ENCODE data around the gene CHI3L1. TPM values are rescaled to one million over a fixed set of nuclear protein-coding genes. Genes with fewer than 3 reads are reported as not detected.

CHI3L1 gene
- total RNA-seq, 1 experiment from 2014 or later, result not detected

DNA sequence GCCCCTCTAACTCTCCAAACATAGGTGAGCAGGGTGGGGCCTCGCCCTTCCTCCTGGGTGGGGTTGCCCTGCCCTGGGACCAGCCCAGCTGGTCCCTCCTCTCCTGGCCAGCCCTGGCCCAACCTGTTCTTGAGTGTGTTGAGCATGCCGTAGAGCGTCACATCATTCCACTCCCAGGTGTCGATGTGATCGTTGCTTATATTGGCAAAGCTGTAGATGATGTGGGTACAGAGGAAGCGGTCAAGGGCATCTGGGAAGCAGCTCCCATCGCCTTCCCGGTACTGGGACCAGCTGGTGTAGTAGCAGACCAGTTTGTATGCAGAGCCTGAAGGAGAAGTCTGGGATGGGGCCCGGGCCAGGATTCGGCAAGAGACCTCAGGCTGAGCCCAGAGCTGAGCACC is 1.4 kb downstream of the CHI3L1 start:
- BruUV-seq (replicated peaks), result no TSS peak
- H3K4me1 ChIP-seq (ENCODE audit: insufficient read depth, low read length, poor library complexity, severe bottlenecking), result no peaks in the 10 kb centered on the region

GRCh38 chr1:203184467-203184866 is 2.0 kb downstream of the CHI3L1 start:
- Histone ChIP-seq H3K36me3 (ENCODE audit: insufficient read depth, low read length, poor library complexity, severe bottlenecking) (no peaks in the 10 kb centered on the region), H3K4me1 (ENCODE audit: insufficient read depth, low read length, poor library complexity, severe bottlenecking) (no peaks in the 10 kb centered on the region), H3K27me3 (replicated peaks; ENCODE audit: insufficient read depth, low read depth, low read length, poor library complexity) (no peaks in the 10 kb centered on the region), H3K4me3 (ENCODE audit: low read depth, low read length, poor library complexity, severe bottlenecking) (no peak overlapping the region), H3K27ac (ENCODE audit: low read depth, low read length, poor library complexity, severe bottlenecking) (no peak overlapping the region), H3K9me3 (ENCODE audit: low read depth, low read length, poor library complexity, severe bottlenecking) (no peaks in the 10 kb centered on the region)
- POLR2A ChIA-PET (ENCODE audit: low non-redundant PET), result no interaction called here
- TF ChIP-seq, protein P1, sequence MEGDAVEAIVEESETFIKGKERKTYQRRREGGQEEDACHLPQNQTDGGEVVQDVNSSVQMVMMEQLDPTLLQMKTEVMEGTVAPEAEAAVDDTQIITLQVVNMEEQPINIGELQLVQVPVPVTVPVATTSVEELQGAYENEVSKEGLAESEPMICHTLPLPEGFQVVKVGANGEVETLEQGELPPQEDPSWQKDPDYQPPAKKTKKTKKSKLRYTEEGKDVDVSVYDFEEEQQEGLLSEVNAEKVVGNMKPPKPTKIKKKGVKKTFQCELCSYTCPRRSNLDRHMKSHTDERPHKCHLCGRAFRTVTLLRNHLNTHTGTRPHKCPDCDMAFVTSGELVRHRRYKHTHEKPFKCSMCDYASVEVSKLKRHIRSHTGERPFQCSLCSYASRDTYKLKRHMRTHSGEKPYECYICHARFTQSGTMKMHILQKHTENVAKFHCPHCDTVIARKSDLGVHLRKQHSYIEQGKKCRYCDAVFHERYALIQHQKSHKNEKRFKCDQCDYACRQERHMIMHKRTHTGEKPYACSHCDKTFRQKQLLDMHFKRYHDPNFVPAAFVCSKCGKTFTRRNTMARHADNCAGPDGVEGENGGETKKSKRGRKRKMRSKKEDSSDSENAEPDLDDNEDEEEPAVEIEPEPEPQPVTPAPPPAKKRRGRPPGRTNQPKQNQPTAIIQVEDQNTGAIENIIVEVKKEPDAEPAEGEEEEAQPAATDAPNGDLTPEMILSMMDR (conservative IDR thresholded peaks at IDR 0.05; ENCODE audit: low read depth, low read length), result no peak
- TF ChIP-seq EZH2 (IDR thresholded peaks at IDR 0.05; ENCODE audit: borderline replicate concordance, low read depth, low read length, poor library complexity, severe bottlenecking), result no peak
- CTCF ChIA-PET, result no interaction called here
- BruUV-seq (replicated peaks), result no TSS peak
- intact Hi-C loops (cut with micrococcal nuclease; ENCODE audit: unreplicated experiment), result no loop called here
- no peak for DNase-seq (ENCODE audit: low spot score)

More for the DNA sequence above, 1.4 kb downstream of the CHI3L1 start:
- TF ChIP-seq EZH2 (IDR thresholded peaks at IDR 0.05; ENCODE audit: borderline replicate concordance, low read depth, low read length, poor library complexity, severe bottlenecking), result no peak
- TF ChIP-seq, protein P1 (conservative IDR thresholded peaks at IDR 0.05; ENCODE audit: low read depth, low read length), result no peak
- no peak overlapping the region for H3K4me3 ChIP-seq (ENCODE audit: low read depth, low read length, poor library complexity, severe bottlenecking)
- DNase-seq (ENCODE audit: low spot score), result no peak
- CTCF ChIA-PET, result interaction anchor here (0.7 kb wide), 1 partner anchor 14 kb away, joined by 3 read pairs; no protein-coding TSS in a partner anchor
- no peaks in the 10 kb centered on the region for H3K36me3 ChIP-seq (ENCODE audit: insufficient read depth, low read length, poor library complexity, severe bottlenecking)
- no peaks in the 10 kb centered on the region for H3K27me3 ChIP-seq (replicated peaks; ENCODE audit: insufficient read depth, low read depth, low read length, poor library complexity)
- intact Hi-C loops (cut with micrococcal nuclease; ENCODE audit: unreplicated experiment), result no loop called here
- H3K27ac ChIP-seq (ENCODE audit: low read depth, low read length, poor library complexity, severe bottlenecking), result no peak overlapping the region
- POLR2A ChIA-PET (ENCODE audit: low non-redundant PET), result no interaction called here
- H3K9me3 ChIP-seq (ENCODE audit: low read depth, low read length, poor library complexity, severe bottlenecking), result no peaks in the 10 kb centered on the region

DNA sequence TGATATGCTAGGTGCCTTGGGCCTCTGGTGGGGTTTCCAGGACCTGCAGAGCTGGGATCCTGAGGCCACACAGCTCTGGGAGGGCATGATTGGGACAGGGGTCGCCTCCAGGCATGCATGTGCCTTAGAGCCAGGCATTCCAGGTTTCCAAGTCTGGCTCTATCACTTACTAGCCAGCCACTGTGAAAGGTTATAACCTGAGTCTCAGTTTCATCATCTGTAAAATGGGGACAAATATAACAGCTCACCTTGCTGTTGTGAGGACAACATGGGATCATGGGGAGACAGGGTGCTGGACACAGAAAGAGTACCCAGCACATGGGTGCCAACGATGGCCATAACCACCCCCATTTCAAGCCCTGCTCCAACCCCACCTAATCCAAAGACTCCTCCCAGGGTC is 2.7 kb downstream of the CHI3L1 start:
- no peaks in the 10 kb centered on the region for H3K27me3 ChIP-seq (replicated peaks; ENCODE audit: insufficient read depth, low read depth, low read length, poor library complexity)

More for the DNA sequence above, 2.7 kb downstream of the CHI3L1 start:
- BruUV-seq (replicated peaks), result no TSS peak
- POLR2A ChIA-PET (ENCODE audit: low non-redundant PET), result no interaction called here
- H3K27ac ChIP-seq (ENCODE audit: low read depth, low read length, poor library complexity, severe bottlenecking), result no peak overlapping the region
- no peaks in the 10 kb centered on the region for H3K4me1 ChIP-seq (ENCODE audit: insufficient read depth, low read length, poor library complexity, severe bottlenecking)
- H3K9me3 ChIP-seq (ENCODE audit: low read depth, low read length, poor library complexity, severe bottlenecking), result no peaks in the 10 kb centered on the region
- no peak overlapping the region for H3K4me3 ChIP-seq (ENCODE audit: low read depth, low read length, poor library complexity, severe bottlenecking)
- H3K36me3 ChIP-seq (ENCODE audit: insufficient read depth, low read length, poor library complexity, severe bottlenecking), result no peaks in the 10 kb centered on the region
- intact Hi-C loops (cut with micrococcal nuclease; ENCODE audit: unreplicated experiment), result no loop called here
- TF ChIP-seq, protein P1 (conservative IDR thresholded peaks at IDR 0.05; ENCODE audit: low read depth, low read length), result no peak
- no peak for TF ChIP-seq EZH2 (IDR thresholded peaks at IDR 0.05; ENCODE audit: borderline replicate concordance, low read depth, low read length, poor library complexity, severe bottlenecking)
- DNase-seq (ENCODE audit: low spot score), result no peak
- CTCF ChIA-PET, result no interaction called here
